GM19035 (cell line): Measurements from ENCODE around the gene SMURF2.
"Not testable (repeated sequence)": the region's sequence is repeated elsewhere in the genome, so short reads cannot be mapped to it uniquely, and the experiment has no call there.

Experiments
- ATAC-seq: cut with Tn5 transposase; IDR thresholded peaks from one replicate; pipeline ENCODE4 v1.9.1; 2021; ENCODE audit not compliant: unreplicated experiment

Gene SMURF2

DNA sequence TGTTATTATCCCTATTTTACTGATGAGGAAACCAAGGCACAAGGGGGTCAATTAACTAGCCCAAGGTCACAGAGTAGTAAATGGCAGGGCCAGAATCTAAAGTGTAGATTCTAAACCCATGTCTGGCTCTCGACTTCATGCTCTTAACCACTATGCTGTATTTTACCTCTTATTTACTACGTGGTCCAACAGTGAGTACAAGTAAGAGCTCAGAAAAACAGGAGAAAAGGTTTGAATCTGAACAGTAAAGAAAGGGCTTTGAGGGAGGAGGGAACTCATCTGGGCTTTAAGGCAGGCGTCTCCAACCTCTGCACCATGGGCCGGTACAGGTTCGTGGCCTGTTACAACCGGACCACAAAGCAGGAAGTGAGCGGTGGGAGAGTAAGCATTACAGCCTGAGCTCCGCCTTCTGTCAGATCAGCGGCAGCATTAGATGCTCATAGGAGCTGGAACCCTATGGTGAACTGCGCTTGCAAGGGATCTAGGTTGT is 62.9 kb downstream of the SMURF2 start:
- peak; percentile 93 for ATAC-seq

DNA sequence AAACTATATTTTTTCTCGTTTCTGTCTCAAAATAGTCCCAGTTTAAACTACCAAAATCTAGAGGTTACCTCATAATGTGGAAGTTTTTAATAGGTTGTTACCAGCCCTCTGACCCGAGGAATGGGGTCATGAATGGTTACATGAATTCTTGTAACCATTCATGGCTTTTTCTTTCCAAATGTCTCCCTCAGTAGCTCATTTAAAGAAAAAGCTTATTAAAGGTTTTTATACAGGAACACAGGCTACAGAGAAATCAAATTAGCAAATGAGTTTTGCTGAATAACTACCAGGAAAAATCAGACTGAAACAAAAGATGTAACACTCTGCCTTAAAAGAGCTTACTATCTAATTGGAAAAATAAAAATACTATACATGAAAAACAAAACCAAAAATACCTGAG is 63.4 kb downstream of the SMURF2 start:
- ATAC-seq, result no peak

DNA sequence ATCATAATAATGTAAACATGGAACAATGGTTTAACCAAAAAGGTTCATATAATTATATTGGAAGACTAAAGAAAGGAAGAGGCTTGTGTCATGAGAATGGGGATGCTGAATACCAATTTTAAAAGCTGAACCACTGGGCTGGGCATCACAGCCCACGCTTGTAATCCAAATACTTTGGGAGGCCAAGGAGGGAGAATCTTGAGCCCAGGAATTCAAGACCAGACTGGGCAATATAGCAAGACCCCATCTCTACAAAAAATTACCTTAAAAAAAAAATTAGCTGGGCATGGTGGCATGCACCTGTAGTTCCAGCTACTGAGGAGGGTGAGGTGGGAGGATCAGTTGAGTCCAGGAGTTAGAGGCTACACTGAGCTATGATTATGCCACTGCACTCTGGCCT is 65.1 kb downstream of the SMURF2 start:
- no peak for ATAC-seq

DNA sequence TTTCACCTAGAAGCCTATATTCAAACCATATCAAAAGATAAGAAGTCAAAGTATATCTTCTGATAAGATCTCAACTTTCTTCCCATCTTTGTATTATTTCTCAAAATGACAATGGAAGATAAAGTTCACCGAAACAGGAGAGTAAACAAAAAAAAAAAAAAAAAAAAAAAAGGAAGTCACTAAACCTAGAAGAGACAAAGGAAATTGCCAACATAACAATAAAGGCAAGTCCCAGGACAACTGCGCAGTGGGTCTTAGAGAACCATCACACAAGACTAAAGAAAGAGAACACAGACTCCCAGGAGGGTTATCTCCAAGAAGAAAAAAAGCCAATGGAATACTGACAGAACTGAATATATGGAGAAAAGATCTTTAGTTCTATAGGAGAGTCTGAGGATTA is 65.7 kb downstream of the SMURF2 start:
- no peak for ATAC-seq

DNA sequence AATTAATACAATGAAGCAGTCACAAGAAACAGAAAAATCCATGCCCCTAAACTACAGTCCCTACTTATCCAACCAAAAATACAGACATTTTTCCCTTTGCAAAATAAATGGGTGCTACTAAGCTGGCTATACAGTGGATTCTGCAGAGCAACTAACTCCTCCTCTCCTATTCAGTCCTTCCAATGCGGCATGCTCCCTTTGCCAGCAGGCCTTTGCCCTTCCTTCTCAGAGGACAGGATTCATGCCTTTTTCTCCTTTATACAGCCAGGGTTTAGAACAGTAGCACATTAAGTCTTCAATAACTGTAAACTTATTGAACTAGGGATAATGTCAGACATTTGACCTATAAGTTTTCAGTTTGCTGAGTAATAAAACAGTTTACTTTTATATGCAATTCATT is 70.2 kb downstream of the SMURF2 start:
- ATAC-seq, result no peak

DNA sequence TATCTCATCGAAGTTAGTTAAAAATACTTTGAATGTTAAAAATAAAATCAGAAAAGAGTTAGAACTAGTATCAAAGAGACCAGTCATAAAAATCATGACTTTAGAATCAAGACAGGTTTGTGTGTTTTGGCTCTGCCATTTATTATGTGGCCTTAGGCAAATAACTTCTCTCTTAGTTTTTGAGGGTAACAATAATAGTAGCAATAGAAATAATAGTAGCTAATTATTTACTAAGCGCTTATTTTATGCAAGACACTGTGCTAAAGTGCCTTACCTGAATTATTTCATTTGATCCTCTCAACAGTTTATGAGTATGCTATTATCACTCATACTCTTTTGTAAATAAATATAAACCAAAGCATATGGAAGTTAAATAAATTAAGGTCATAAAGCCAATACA is 77.0 kb downstream of the SMURF2 start:
- ATAC-seq, result no peak

DNA sequence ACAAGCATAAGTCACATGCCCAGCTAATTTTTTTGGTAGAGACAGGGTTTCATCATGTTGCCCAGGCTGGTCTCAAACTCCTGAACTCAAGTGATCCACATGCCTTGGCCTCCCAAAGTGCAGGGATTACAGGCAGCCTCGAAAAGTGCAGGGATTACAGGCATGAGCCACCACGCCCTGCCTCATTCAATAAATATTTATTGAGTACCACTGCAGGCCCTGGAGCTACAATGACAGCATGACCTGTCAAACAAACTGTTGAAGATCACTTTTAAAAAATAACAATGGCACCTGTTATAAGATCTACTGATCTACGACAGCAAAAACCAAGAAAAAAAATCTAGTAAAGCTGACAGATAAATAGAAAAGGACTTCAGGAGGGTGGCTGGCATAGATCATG is 79.1 kb downstream of the SMURF2 start:
- ATAC-seq, result no peak

DNA sequence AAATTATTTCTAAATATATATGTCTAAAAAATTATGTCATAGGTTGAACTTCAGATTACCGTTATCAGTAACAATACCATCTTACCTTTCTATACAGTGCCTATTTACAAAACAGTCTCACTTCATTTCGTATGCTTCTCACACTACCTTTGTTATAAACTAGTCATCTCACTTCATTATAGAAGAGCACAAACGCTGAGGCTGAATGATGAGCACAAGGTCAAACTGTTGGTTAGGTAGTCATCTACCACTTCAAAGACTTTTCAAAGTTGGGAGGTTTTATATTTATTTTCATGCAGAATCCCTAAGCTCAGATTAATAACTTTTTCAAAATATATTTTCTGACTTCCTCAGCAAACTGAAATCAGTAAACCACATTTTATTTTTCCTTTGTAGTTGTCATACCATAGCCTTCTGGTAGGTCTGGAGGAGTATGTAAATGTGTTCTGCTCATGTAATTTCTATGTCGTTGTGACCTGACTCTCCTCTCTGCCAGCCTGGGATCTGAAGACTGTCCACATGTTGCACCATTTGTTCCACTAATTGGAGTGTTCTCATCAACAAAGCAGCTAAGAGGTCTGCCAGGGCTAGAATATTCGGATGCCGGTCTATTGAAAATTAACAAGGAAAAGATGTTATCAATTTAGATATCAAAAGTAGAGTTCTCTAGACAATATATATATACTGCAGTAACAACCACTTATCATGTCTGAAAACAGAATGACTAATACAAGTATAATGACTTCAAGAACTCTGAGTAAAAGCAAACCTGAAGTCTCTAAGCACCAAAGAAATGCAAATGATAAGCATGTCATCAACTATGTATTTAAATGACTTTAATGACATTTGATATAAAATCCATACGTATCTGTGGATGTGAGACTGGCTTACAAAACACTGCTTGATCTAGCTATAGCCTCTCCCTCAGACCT is 81.5 kb downstream of the SMURF2 start:
- no peak for ATAC-seq

DNA sequence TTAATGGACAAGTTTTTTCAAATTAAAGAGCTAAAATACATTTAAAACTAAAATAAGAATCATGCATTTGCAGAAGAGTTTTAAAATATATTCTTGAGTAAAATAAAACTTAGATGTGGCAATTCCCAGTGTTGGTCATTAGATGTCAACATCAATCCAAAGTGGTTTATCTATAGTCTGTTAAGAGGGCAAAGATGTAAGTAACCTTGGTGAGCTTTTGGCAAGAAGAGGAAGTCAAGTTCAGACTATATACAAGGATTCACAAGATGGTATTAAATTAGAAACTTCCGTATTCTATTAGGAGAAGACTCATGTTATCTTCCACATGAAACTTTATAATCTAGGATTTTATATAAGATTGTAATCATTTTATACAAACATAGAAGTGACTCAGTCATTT is 82.2 kb downstream of the SMURF2 start:
- ATAC-seq, result no peak

DNA sequence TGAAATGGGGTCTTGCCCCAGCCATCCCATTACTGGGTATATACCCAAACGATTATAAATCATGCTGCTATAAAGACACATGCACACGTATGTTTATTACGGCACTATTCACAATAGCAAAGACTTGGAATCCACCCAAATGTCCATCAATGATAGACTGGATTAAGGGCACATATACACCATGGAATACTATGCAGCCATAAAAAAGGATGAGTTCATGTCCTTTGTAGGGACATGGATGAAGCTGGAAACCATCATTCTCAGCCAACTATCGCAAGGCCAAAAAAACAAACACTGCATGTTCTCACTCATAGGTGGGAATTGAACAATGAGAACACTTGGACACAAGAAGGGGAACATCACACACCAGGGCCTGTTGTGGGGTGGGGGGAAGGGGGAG is 85.1 kb downstream of the SMURF2 start:
- ATAC-seq, result not testable (repeated sequence)

DNA sequence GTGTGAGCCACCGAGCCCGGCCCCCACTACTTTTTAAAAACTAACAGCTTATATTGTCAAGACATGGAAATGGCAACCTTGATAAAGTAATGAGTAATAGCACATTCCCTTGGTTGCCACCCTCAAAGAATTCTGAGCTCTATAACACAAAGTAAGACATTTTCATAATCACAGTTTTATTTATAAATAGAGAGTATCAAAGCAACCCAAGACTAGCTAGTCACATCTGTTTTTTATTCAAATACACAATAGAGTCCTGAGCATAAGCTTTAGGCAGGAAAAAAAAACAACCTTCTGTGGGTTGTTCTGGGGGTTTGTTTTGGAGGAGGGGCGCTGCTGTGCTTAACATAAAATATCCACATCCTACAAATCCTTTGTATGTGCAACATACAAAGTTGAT is 86.7 kb downstream of the SMURF2 start:
- ATAC-seq, result no peak

DNA sequence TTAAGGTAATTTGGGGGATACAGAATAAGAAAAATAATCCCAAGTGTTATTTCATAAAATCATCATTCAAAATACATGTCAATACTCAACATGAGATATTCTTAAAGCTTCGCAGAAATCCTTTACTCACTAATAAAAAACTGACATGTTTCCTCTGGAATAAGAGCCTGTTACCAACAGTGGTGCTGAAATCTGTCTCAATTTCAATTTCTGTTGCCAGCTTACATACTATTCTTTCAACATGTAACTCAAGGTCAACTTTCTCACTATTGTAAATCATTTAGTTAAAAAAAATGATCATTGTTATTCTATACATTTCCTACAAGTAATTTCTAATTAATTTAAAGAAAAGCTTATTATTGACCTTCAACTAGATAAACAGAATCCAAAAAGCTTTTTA is 87.5 kb downstream of the SMURF2 start:
- ATAC-seq, result no peak

DNA sequence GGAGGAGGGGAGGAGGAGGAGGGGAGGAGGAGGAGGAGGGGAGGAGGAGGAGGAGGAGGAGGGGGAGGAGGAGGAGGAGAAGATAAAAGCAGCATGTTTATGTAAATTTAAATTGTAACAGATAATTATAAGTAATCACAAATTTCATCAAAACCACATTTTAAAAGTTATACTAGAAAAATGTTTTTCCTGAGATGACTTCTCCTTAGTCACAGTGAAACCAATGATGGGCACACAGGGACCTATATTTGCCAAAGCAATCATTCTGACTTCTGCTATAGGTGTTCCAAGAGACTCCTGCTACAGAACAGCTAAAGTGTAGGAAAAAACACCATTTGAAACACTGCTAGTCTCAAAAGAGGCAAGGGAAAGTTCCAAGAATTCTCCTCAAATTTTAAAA is 88.9 kb downstream of the SMURF2 start:
- ATAC-seq, result no peak

DNA sequence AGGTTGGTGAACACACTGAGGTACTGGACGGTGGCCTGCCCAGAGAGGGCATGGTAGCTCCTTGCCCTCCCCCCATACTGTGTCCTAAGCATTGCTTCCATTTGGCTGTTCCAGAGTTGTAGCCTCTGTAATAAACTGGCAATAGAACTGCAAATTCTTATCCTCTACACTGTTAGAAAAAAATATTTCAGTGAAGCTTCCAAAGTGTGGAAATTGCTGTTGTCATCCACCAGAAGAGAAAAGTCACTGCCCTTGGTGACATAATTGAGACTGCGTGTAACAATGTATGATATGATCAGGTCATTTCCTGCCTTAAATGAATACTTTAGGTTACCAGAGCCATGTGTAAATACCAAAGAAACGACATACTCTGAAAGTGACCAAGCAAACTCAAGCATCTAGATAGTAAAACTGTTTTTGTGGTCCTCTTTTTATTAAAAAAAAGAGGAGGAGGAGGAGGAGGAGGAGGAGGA is 89.4 kb downstream of the SMURF2 start:
- ATAC-seq, result no peak

DNA sequence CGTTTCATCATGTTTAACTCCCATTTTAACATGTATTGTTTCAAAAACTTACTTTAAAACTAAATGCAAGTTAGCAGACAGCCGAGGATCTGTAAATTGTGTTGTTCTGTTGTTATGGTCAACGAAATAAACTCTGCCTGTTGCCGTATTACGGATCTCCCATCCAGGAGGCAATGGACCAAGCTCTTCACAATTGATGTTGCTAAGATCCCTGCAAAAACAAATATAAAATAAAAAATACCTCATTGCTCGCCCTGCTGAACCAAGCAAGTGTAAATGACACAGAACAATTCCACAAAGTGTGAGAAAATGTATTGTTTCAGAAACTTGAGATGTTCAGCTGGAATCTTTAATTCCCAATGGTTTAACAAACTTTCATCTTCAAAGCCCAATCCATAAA is 90.4 kb downstream of the SMURF2 start:
- no peak for ATAC-seq

DNA sequence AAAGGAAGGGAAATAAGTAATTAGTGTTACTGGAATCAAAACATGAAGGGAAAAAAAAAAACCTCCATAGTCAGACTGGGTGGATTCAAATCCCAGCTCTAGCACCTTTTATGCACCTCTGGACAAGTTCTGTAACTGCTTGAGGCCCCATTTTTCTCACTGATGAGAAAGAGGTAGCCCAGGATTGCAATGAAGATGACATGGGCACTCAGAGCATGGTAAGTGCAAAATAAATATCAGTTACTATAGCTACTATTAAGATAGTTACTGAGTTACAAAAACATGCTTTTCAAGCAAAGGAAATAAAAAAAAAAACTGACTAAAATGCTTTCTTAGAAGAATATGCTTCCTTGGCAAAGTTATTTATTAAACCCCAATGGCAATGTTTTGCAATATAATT is 96.5 kb downstream of the SMURF2 start:
- ATAC-seq, result no peak

DNA sequence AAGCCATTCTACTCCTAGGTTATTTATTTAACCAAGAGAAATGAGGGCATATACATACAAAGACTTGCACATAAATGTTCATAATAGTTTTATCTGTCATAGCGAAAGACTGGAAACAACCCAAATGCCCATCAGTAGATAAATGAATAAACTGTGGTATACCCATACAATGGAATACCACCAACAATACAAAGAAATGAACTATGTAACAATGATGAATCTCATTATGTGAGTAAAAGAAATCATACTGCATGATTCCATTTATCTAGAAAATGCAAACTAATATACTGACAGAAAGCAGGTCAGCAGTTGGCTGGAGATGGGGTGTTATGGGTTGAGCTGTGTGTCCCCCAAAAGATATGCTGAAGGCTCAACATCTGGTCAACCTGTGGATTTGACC is 98.0 kb downstream of the SMURF2 start:
- ATAC-seq, result no peak

DNA sequence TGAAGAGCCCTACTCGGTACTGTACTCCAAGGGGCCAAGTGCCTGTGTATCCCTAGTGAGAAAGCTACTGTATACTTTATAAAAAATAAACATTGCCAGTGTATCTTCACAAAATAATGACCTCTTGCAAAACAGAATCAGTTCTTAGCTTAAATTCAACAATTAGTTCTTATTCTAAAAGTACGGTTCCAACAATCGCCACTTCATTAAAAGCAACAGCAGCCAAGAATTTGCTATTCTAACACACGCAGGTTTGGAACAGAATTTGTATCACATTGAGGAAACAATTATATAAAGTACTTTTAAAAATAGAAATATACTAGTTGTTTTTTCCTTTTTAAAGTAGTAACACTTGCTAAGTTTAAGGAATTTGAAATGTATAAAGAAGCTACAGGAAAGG is 106.8 kb downstream of the SMURF2 start:
- no peak for ATAC-seq

DNA sequence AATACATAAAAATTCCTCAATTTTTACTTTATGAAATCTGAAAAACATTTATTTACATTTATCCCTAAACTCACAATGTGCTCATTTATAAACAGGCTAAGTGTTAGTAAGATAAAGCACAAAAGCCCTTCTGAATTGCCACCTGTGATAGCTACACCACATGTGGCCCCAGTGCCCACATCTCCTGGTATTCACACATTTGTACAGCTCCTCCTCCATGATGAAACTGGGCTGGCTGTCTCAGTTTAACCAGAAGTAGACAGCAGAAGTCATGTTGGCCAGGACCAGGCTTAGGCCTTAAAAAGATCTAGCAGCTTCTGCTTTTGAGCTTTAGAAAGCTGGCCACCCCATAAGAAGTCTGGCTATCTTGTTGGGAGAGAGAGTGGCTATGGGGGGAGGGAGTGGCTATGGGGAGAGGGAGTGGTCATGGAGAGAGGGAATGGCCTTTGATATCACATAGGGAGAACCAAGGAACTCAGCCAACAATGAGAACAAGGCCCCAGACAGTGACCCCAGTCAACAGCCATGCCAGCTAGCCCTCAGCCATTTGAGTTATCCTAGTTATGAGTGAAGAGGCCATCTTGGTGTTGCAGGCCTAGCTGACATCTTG is 108.0 kb downstream of the SMURF2 start:
- ATAC-seq, result no peak

DNA sequence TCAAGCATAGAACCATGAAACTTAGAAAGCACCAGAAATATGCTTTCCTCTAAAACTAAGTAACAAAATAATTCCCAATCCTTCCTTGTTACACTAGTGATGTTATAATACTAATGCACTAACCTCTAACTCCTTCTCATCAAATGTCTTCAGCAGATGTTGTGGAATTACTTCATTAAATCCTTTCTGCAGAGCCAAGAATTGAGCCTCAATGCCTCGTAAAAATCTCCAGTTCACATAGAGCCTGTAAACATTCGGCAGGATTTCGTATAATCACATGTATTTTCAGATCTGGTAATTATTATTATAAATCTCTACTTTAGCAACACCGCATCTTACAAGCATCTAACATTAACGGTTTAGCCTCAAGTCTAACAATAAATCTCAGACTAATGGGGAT is 110.6 kb downstream of the SMURF2 start:
- ATAC-seq, result no peak

DNA sequence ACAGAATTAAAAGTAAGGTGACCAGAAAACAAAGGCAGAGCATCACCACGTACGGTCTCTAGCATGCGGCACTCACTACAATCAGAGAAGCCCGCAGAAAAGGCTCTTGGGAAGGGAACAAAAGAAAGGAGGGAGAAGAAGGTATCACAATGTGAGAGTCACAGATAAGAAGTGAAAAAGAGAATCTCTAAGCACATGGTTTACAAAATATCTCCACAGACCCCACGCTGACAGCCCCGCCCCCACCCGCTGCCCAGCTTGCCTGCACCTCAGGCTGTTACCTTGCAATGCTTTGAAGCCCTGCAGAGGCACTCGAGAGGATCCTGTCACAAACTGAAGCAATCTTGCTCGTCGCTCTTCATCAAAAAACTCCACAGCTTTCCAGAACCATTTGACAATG is 114.8 kb downstream of the SMURF2 start:
- no peak for ATAC-seq

DNA sequence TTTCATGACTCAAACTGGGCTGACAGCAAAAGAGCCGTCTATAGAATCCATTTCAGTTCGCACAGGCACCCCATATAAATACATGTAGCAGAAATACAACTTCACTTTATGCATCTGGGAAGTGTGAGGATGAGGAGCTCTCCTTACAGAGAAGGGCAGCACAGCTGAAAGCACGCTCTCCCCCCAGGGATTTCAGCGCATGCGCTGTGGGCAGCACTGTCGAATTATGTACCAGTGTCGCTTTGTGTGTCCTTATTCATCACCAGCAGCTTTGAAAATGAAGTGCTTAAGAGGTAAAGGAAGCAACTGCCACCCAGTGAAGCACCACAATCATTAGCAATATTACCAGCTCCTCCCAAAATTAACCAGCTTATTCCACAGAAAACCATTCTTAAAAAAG is 115.4 kb downstream of the SMURF2 start:
- no peak for ATAC-seq
